ENCODE data around the gene TIMD4. TPM values are rescaled to one million over a fixed set of nuclear protein-coding genes. Genes with fewer than 3 reads are reported as not detected.
"Not testable (repeated sequence)": the region's sequence is repeated elsewhere in the genome, so short reads cannot be mapped to it uniquely, and the experiment has no call there.

The TIMD4 gene
- total and polyA plus RNA-seq, 9 of the 15 experiments (the other 6 are each of a cell fraction or from before 2014, with no cell fraction given) = not detected

GRCh38 chr5:156940462-156940861 lies 22.6 kb downstream of the TIMD4 start:
- 2% methylated on average over 9 of the region's 28 CpGs for WGBS (ENCODE audit: insufficient coverage, low coverage, missing lambda C conversion rate)
- H3K27me3 ChIP-seq (ENCODE audit: control insufficient read depth in 2 of 2, insufficient read depth in 2 of 2, low read length in 2 of 2); H3K9me1 ChIP-seq (ENCODE audit: control insufficient read depth, insufficient read depth, low read length); CTCF ChIA-PET (ENCODE audit: low intra/inter-chr PET ratio); H3K79me2 ChIP-seq (ENCODE audit: control insufficient read depth, insufficient read depth, low read length); FAIRE-seq; BruUV-seq (replicated peaks); H3K9ac ChIP-seq (ENCODE audit: insufficient read depth in 1 of 2, low read depth in 2 of 2, low read length in 2 of 2); in situ Hi-C loops (cut with MboI); H3K27ac ChIP-seq (ENCODE audit: extremely low read depth, low read depth, low read length); H3K4me3 ChIP-seq; H3K4me1 ChIP-seq (replicated peaks in 1 of 2; ENCODE audit: control insufficient read depth in 2 of 2, insufficient read depth in 2 of 2, low read length in 2 of 2); H3K9me3 ChIP-seq (replicated peaks; ENCODE audit: control insufficient read depth, insufficient read depth, low read depth, low read length); ATAC-seq; H3K4me2 ChIP-seq (ENCODE audit: insufficient read depth, low read length); H4K20me1 ChIP-seq (replicated peaks; ENCODE audit: control insufficient read depth, insufficient read depth, low read length); H2AFZ ChIP-seq (ENCODE audit: low read depth, low read length); intact Hi-C loops (cut with micrococcal nuclease); DNase-seq (ENCODE audit: extremely low read depth in 1 of 4, low spot score in 3 of 4); H3K36me3 ChIP-seq (ENCODE audit: control insufficient read depth, insufficient read depth, low read length): not testable (repeated sequence)
- POLR2A ChIA-PET = interaction anchor here (0.6 kb wide), 1 partner anchor 386 kb away, joined by 3 read pairs; no protein-coding TSS in a partner anchor

DNA sequence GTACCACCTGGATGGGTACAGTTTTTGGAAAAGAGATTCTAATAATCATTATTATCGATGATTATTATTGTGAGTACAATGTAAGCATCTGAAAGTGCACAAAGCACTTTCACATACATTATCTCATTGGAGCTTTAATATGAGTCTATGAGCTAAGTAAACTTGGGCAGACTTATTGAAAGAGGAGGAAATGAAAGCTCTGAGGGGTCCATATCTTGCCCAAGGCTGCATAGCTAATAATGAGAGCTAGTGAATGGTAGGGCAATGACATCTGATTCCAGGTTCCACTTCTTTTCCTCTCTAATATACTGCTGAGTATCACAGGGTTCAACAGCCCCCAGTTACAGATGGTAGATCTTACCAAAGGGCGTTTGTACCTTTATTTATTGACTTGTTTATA lies 26.1 kb downstream of the TIMD4 start:
- POLR2A ChIA-PET = no interaction called here

More for the DNA sequence above, 26.1 kb downstream of the TIMD4 start:
- TF ChIP-seq XRCC3 (IDR thresholded peaks at IDR 0.05) (no peak), ESRRB (CRISPR knock-in tag; IDR thresholded peaks at IDR 0.05; ENCODE audit: borderline replicate concordance) (no peak), ZBTB7A (IDR thresholded peaks at IDR 0.05; ENCODE audit: borderline replicate concordance, control insufficient read depth, low read depth, low read length) (no peak), RB1 (IDR thresholded peaks at IDR 0.05; ENCODE audit: low read depth) (no peak), THRAP3 (IDR thresholded peaks at IDR 0.05; ENCODE audit: borderline replicate concordance) (no peak), ZNF197 (CRISPR knock-in tag; IDR thresholded peaks at IDR 0.05; ENCODE audit: low read depth) (no peak)
- TF ChIP-seq, protein P1, sequence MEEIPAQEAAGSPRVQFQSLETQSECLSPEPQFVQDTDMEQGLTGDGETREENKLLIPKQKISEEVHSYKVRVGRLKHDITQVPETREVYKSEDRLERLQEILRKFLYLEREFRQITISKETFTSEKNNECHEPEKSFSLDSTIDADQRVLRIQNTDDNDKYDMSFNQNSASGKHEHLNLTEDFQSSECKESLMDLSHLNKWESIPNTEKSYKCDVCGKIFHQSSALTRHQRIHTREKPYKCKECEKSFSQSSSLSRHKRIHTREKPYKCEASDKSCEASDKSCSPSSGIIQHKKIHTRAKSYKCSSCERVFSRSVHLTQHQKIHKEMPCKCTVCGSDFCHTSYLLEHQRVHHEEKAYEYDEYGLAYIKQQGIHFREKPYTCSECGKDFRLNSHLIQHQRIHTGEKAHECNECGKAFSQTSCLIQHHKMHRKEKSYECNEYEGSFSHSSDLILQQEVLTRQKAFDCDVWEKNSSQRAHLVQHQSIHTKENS (CRISPR knock-in tag; IDR thresholded peaks at IDR 0.05) = no peak
- H3K79me2 ChIP-seq (ENCODE audit: control insufficient read depth, insufficient read depth, low read length) = no peaks in the 10 kb centered on the region
- H3K27ac ChIP-seq (ENCODE audit: extremely low read depth, low read depth, low read length) = no peak overlapping the region
- in situ Hi-C loops (cut with MboI) (no loop called here), intact Hi-C loops (cut with micrococcal nuclease) (no loop called here)
- H3K4me2 ChIP-seq (ENCODE audit: insufficient read depth, low read length) = no peak overlapping the region
- ATAC-seq (no peak), FAIRE-seq (no peak), DNase-seq (ENCODE audit: extremely low read depth in 1 of 4, low spot score in 3 of 4) (no peak)
- H3K9me3 ChIP-seq (replicated peaks; ENCODE audit: control insufficient read depth, insufficient read depth, low read depth, low read length) = no peaks in the 10 kb centered on the region
- CTCF ChIA-PET (ENCODE audit: low intra/inter-chr PET ratio) = no interaction called here
- H3K27me3 ChIP-seq (ENCODE audit: control insufficient read depth in 2 of 2, insufficient read depth in 2 of 2, low read length in 2 of 2) = no peaks in the 10 kb centered on the region
- H3K9ac ChIP-seq (ENCODE audit: insufficient read depth in 1 of 2, low read depth in 2 of 2, low read length in 2 of 2) = no peak overlapping the region
- H3K36me3 ChIP-seq (ENCODE audit: control insufficient read depth, insufficient read depth, low read length) = no peaks in the 10 kb centered on the region
- no peaks in the 10 kb centered on the region for H3K9me1 ChIP-seq (ENCODE audit: control insufficient read depth, insufficient read depth, low read length)
- no peaks in the 10 kb centered on the region for H3K4me1 ChIP-seq (replicated peaks in 1 of 2; ENCODE audit: control insufficient read depth in 2 of 2, insufficient read depth in 2 of 2, low read length in 2 of 2)
- no peaks in the 10 kb centered on the region for H4K20me1 ChIP-seq (replicated peaks; ENCODE audit: control insufficient read depth, insufficient read depth, low read length)
- BruUV-seq (replicated peaks) = no TSS peak
- H2AFZ ChIP-seq (ENCODE audit: low read depth, low read length) = no peak overlapping the region
- 0% methylated on average over 2 of the region's 2 CpGs for WGBS (ENCODE audit: insufficient coverage, low coverage, missing lambda C conversion rate)
- H3K4me3 ChIP-seq = no peak overlapping the region
